ENCODE results near the gene ARIH1.
"Not testable (repeated sequence)": the region's sequence is repeated elsewhere in the genome, so short reads cannot be mapped to it uniquely, and the experiment has no call there.

Gene ARIH1

GRCh38 chr15:72473614-72474465, at the start of gene ARIH1:
TSS of gene ARIH1 (plus strand) at chr15:72474330. CDS start at chr15:72474640, 310 bp downstream.
- no peaks in the 10 kb centered on the region for H3K9me3 ChIP-seq (ENCODE audit: control insufficient read depth, insufficient read depth, low read depth, low read length)

GRCh38 chr15:72426753-72427152, 47.4 kb upstream of the ARIH1 start:
- Histone ChIP-seq H3K4me3 (ENCODE audit: low read depth, low read length) (no peak overlapping the region), H3K9ac (ENCODE audit: low read length) (no peak overlapping the region), H3K27me3 (ENCODE audit: control insufficient read depth, insufficient read depth, low read length) (peaks cover 7% of the 10 kb centered on the region; the same call in 1 of the 2 replicates), H3K27ac (ENCODE audit: low read depth, low read length) (no peak overlapping the region), H3K4me1 (ENCODE audit: control insufficient read depth, insufficient read depth, low read length) (no peaks in the 10 kb centered on the region), H3K36me3 (ENCODE audit: control insufficient read depth, insufficient read depth, low read length) (no peaks in the 10 kb centered on the region), H3K9me3 (ENCODE audit: control insufficient read depth, insufficient read depth, low read depth, low read length) (peaks cover 18% of the 10 kb centered on the region)

More at GRCh38 chr15:72473614-72474465, at the start of gene ARIH1:
- peak within 1 kb of the TSS; percentile 97 for H3K27ac ChIP-seq (ENCODE audit: low read depth, low read length)
- H3K36me3 ChIP-seq (ENCODE audit: control insufficient read depth, insufficient read depth, low read length): peaks cover 24% of the 10 kb centered on the region
- peak within 1 kb of the TSS; percentile 98 for H3K9ac ChIP-seq (ENCODE audit: low read length)
- peak within 1 kb of the TSS; percentile 100 for H3K4me3 ChIP-seq (ENCODE audit: low read depth, low read length)
- peaks cover 6% of the 10 kb centered on the region for H3K4me1 ChIP-seq (ENCODE audit: control insufficient read depth, insufficient read depth, low read length)
- H3K27me3 ChIP-seq (ENCODE audit: control insufficient read depth, insufficient read depth, low read length): no peaks in the 10 kb centered on the region

- H3K9ac ChIP-seq (ENCODE audit: low read length): no peak overlapping the region
- no peak overlapping the region for H3K4me3 ChIP-seq (ENCODE audit: low read depth, low read length)
- no peaks in the 10 kb centered on the region for H3K4me1 ChIP-seq (ENCODE audit: control insufficient read depth, insufficient read depth, low read length)
- no peak overlapping the region for H3K27ac ChIP-seq (ENCODE audit: low read depth, low read length)
- H3K27me3 ChIP-seq (ENCODE audit: control insufficient read depth, insufficient read depth, low read length): peaks cover 8% of the 10 kb centered on the region; the same call in 1 of the 2 replicates
- no peaks in the 10 kb centered on the region for H3K36me3 ChIP-seq (ENCODE audit: control insufficient read depth, insufficient read depth, low read length)
- H3K9me3 ChIP-seq (ENCODE audit: control insufficient read depth, insufficient read depth, low read depth, low read length): peaks cover 9% of the 10 kb centered on the region; the same call in 1 of the 2 replicates
Measured at GRCh38 chr15:72437650-72438316, 36.3 kb upstream of the ARIH1 start.

GRCh38 chr15:72442848-72443247, 31.3 kb upstream of the ARIH1 start:
- H3K9ac ChIP-seq (ENCODE audit: low read length); H3K9me3 ChIP-seq (ENCODE audit: control insufficient read depth, insufficient read depth, low read depth, low read length); H3K4me1 ChIP-seq (ENCODE audit: control insufficient read depth, insufficient read depth, low read length); H3K36me3 ChIP-seq (ENCODE audit: control insufficient read depth, insufficient read depth, low read length); H3K4me3 ChIP-seq (ENCODE audit: low read depth, low read length); H3K27ac ChIP-seq (ENCODE audit: low read depth, low read length); H3K27me3 ChIP-seq (ENCODE audit: control insufficient read depth, insufficient read depth, low read length): not testable (repeated sequence)

GRCh38 chr15:72445426-72445825, 28.7 kb upstream of the ARIH1 start:
- no peaks in the 10 kb centered on the region for H3K36me3 ChIP-seq (ENCODE audit: control insufficient read depth, insufficient read depth, low read length)
- no peak overlapping the region for H3K27ac ChIP-seq (ENCODE audit: low read depth, low read length)
- no peaks in the 10 kb centered on the region for H3K27me3 ChIP-seq (ENCODE audit: control insufficient read depth, insufficient read depth, low read length)
- no peak overlapping the region for H3K4me3 ChIP-seq (ENCODE audit: low read depth, low read length)
- H3K9ac ChIP-seq (ENCODE audit: low read length): no peak overlapping the region
- no peaks in the 10 kb centered on the region for H3K9me3 ChIP-seq (ENCODE audit: control insufficient read depth, insufficient read depth, low read depth, low read length)
- no peaks in the 10 kb centered on the region for H3K4me1 ChIP-seq (ENCODE audit: control insufficient read depth, insufficient read depth, low read length)

- Histone ChIP-seq H3K4me1 (ENCODE audit: control insufficient read depth, insufficient read depth, low read length) (no peaks in the 10 kb centered on the region), H3K27me3 (ENCODE audit: control insufficient read depth, insufficient read depth, low read length) (no peaks in the 10 kb centered on the region), H3K4me3 (ENCODE audit: low read depth, low read length) (no peak overlapping the region), H3K27ac (ENCODE audit: low read depth, low read length) (no peak overlapping the region), H3K36me3 (ENCODE audit: control insufficient read depth, insufficient read depth, low read length) (no peaks in the 10 kb centered on the region), H3K9ac (ENCODE audit: low read length) (no peak overlapping the region), H3K9me3 (ENCODE audit: control insufficient read depth, insufficient read depth, low read depth, low read length) (no peaks in the 10 kb centered on the region)
Measured at GRCh38 chr15:72450805-72451204, 23.3 kb upstream of the ARIH1 start.

GRCh38 chr15:72451224-72451623, 22.9 kb upstream of the ARIH1 start:
- Histone ChIP-seq H3K4me3 (ENCODE audit: low read depth, low read length) (no peak overlapping the region), H3K9ac (ENCODE audit: low read length) (no peak overlapping the region), H3K4me1 (ENCODE audit: control insufficient read depth, insufficient read depth, low read length) (no peaks in the 10 kb centered on the region), H3K27me3 (ENCODE audit: control insufficient read depth, insufficient read depth, low read length) (no peaks in the 10 kb centered on the region), H3K36me3 (ENCODE audit: control insufficient read depth, insufficient read depth, low read length) (no peaks in the 10 kb centered on the region), H3K27ac (ENCODE audit: low read depth, low read length) (no peak overlapping the region), H3K9me3 (ENCODE audit: control insufficient read depth, insufficient read depth, low read depth, low read length) (no peaks in the 10 kb centered on the region)

- Histone ChIP-seq H3K4me3 (ENCODE audit: low read depth, low read length) (no peak overlapping the region), H3K9me3 (ENCODE audit: control insufficient read depth, insufficient read depth, low read depth, low read length) (no peaks in the 10 kb centered on the region), H3K36me3 (ENCODE audit: control insufficient read depth, insufficient read depth, low read length) (no peaks in the 10 kb centered on the region), H3K9ac (ENCODE audit: low read length) (no peak overlapping the region), H3K27ac (ENCODE audit: low read depth, low read length) (no peak overlapping the region), H3K4me1 (ENCODE audit: control insufficient read depth, insufficient read depth, low read length) (no peaks in the 10 kb centered on the region), H3K27me3 (ENCODE audit: control insufficient read depth, insufficient read depth, low read length) (no peaks in the 10 kb centered on the region)
Measured at GRCh38 chr15:72456684-72457083, 17.4 kb upstream of the ARIH1 start.

GRCh38 chr15:72460402-72460801, 13.7 kb upstream of the ARIH1 start:
- Histone ChIP-seq H3K4me3 (ENCODE audit: low read depth, low read length) (no peak overlapping the region), H3K36me3 (ENCODE audit: control insufficient read depth, insufficient read depth, low read length) (no peaks in the 10 kb centered on the region), H3K9ac (ENCODE audit: low read length) (no peak overlapping the region), H3K4me1 (ENCODE audit: control insufficient read depth, insufficient read depth, low read length) (no peaks in the 10 kb centered on the region), H3K27me3 (ENCODE audit: control insufficient read depth, insufficient read depth, low read length) (no peaks in the 10 kb centered on the region), H3K9me3 (ENCODE audit: control insufficient read depth, insufficient read depth, low read depth, low read length) (no peaks in the 10 kb centered on the region), H3K27ac (ENCODE audit: low read depth, low read length) (no peak overlapping the region)

- H3K36me3 ChIP-seq (ENCODE audit: control insufficient read depth, insufficient read depth, low read length): no peaks in the 10 kb centered on the region
- H3K9ac ChIP-seq (ENCODE audit: low read length): no peak overlapping the region
- no peaks in the 10 kb centered on the region for H3K27me3 ChIP-seq (ENCODE audit: control insufficient read depth, insufficient read depth, low read length)
- H3K4me3 ChIP-seq (ENCODE audit: low read depth, low read length): no peak overlapping the region
- no peaks in the 10 kb centered on the region for H3K9me3 ChIP-seq (ENCODE audit: control insufficient read depth, insufficient read depth, low read depth, low read length)
- no peaks in the 10 kb centered on the region for H3K4me1 ChIP-seq (ENCODE audit: control insufficient read depth, insufficient read depth, low read length)
- H3K27ac ChIP-seq (ENCODE audit: low read depth, low read length): no peak overlapping the region
Measured at GRCh38 chr15:72463702-72464101, 10.4 kb upstream of the ARIH1 start.

- no peak overlapping the region for H3K4me3 ChIP-seq (ENCODE audit: low read depth, low read length)
- no peaks in the 10 kb centered on the region for H3K9me3 ChIP-seq (ENCODE audit: control insufficient read depth, insufficient read depth, low read depth, low read length)
- H3K27ac ChIP-seq (ENCODE audit: low read depth, low read length): no peak overlapping the region
- H3K36me3 ChIP-seq (ENCODE audit: control insufficient read depth, insufficient read depth, low read length): no peaks in the 10 kb centered on the region
- H3K9ac ChIP-seq (ENCODE audit: low read length): no peak overlapping the region
- no peaks in the 10 kb centered on the region for H3K27me3 ChIP-seq (ENCODE audit: control insufficient read depth, insufficient read depth, low read length)
- no peaks in the 10 kb centered on the region for H3K4me1 ChIP-seq (ENCODE audit: control insufficient read depth, insufficient read depth, low read length)
Measured at GRCh38 chr15:72464251-72464650, 9.9 kb upstream of the ARIH1 start.

Measured in HUES6 (cell line).